ENCODE results near the gene OSCP1. TPM values are rescaled to one million over a fixed set of nuclear protein-coding genes. Genes with fewer than 3 reads are reported as not detected.

OSCP1 gene
- total RNA-seq, 1 experiment from 2014 or later = 5.7 TPM

- DNase-seq = peak; percentile 98
- Histone ChIP-seq H3K36me3 (no peaks in the 10 kb centered on the region; the same call in 1 of the 2 replicates), H3K9me3 (no peaks in the 10 kb centered on the region), H3K4me3 (peak overlapping the region; percentile 66), H3K27me3 (no peaks in the 10 kb centered on the region)
Observed at GRCh38 chr1:36400825-36401601, 49.2 kb downstream of the OSCP1 start.

DNA sequence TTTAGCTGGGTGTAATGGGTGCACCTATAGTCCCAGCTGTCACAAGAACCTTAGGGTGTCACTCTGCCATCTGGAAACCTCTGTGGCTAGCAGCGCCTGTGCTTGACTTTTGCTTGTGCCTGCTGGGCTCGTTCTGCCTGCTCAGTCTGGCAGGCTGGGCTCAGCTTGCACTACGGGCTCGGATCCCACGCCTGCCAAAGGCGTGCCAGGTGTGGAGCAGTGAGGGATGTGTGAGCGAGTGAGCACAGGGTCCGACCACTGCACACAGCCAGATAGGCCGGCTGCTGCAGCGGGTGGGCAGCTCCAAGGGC, 49.8 kb downstream of the OSCP1 start:
- Histone ChIP-seq H3K9me3 (no peaks in the 10 kb centered on the region), H3K4me3 (peak overlapping the region; percentile 66)
- peak; percentile 31 for DNase-seq

GRCh38 chr1:36398370-36398977, 51.8 kb downstream of the OSCP1 start:
- Histone ChIP-seq H3K36me3 (peaks cover 12% of the 10 kb centered on the region), H3K27me3 (no peaks in the 10 kb centered on the region), H3K4me3 (peak overlapping the region; percentile 83), H3K9me3 (no peaks in the 10 kb centered on the region)
- no peak for DNase-seq

More for the DNA sequence above, 49.8 kb downstream of the OSCP1 start:
- Histone ChIP-seq H3K36me3 (no peaks in the 10 kb centered on the region; the same call in 1 of the 2 replicates), H3K27me3 (no peaks in the 10 kb centered on the region)

GRCh38 chr1:36397378-36398230, 52.6 kb downstream of the OSCP1 start, which contains the start of gene LSM10:
TSS of gene LSM10 (minus strand) at chr1:36397908. CDS start at chr1:36394129, 3,779 bp downstream.
- Histone ChIP-seq H3K4me3 (peak within 1 kb of the TSS; percentile 83), H3K9me3 (no peaks in the 10 kb centered on the region), H3K36me3 (peaks cover 20% of the 10 kb centered on the region), H3K27me3 (no peaks in the 10 kb centered on the region)
- peak; percentile 94 for DNase-seq

DNA sequence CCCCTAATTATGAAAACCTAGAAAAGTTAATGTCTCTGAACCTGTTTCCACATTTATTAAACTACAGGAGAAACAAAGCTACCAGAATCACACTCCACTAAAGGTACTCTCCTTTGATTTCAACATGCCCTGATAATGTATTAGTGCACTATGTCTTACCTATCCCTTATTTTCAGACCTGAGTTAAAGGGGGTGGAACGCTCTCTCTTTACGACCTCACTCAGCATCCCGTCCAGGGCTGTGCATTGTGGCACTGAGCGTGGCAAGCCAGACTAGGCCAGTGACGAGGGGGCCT, 53.2 kb downstream of the OSCP1 start:
- Histone ChIP-seq H3K9me3 (no peaks in the 10 kb centered on the region), H3K27me3 (no peaks in the 10 kb centered on the region), H3K36me3 (peaks cover 23% of the 10 kb centered on the region), H3K4me3 (peak overlapping the region; percentile 83)
- DNase-seq = peak; percentile 40

- no peaks in the 10 kb centered on the region for H3K27me3 ChIP-seq
- peaks cover 26% of the 10 kb centered on the region for H3K36me3 ChIP-seq
- no peak for DNase-seq
- H3K9me3 ChIP-seq = no peaks in the 10 kb centered on the region
- peak overlapping the region; percentile 83; the same call in 1 of the 2 replicates for H3K4me3 ChIP-seq
Observed at GRCh38 chr1:36396359-36396758, 53.9 kb downstream of the OSCP1 start.

DNA sequence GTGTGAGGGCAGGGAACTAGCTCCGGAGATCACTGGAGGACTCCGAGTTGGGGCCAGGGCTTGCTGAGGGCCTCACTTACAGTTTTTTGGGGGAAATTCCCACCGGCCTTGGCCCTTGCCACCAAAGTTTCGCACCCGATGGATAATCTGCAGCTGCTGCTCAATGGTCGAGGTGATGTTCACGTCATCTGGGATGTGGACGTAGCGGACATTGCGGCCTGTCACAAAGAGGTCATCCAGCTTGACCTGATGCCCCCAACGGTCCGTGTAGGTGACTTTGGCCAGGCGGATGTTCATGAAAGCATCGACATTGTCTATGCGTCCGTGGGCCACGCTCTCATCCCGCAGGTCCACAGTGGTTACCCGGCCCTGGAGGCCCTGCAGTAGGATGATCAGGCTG, 56.6 kb downstream of the OSCP1 start:
- Histone ChIP-seq H3K36me3 (peaks cover 38% of the 10 kb centered on the region), H3K9me3 (no peaks in the 10 kb centered on the region), H3K4me3 (no peak overlapping the region), H3K27me3 (no peaks in the 10 kb centered on the region)
- DNase-seq = no peak

- Histone ChIP-seq H3K4me3 (no peak overlapping the region), H3K36me3 (peaks cover 38% of the 10 kb centered on the region), H3K27me3 (no peaks in the 10 kb centered on the region), H3K9me3 (no peaks in the 10 kb centered on the region)
- no peak for DNase-seq
Observed at GRCh38 chr1:36392836-36393235, 57.4 kb downstream of the OSCP1 start.

- H3K4me3 ChIP-seq = no peak overlapping the region
- peaks cover 38% of the 10 kb centered on the region for H3K36me3 ChIP-seq
- H3K27me3 ChIP-seq = no peaks in the 10 kb centered on the region
- no peak for DNase-seq
- no peaks in the 10 kb centered on the region for H3K9me3 ChIP-seq
Observed at GRCh38 chr1:36391271-36391670, 59.0 kb downstream of the OSCP1 start.

- H3K9me3 ChIP-seq = no peaks in the 10 kb centered on the region
- H3K36me3 ChIP-seq = peaks cover 38% of the 10 kb centered on the region
- H3K4me3 ChIP-seq = no peak overlapping the region
- no peak for DNase-seq
- H3K27me3 ChIP-seq = no peaks in the 10 kb centered on the region
Observed at GRCh38 chr1:36390411-36390810, 59.8 kb downstream of the OSCP1 start.

- H3K4me3 ChIP-seq = no peak overlapping the region
- no peaks in the 10 kb centered on the region for H3K27me3 ChIP-seq
- no peak for DNase-seq
- H3K9me3 ChIP-seq = no peaks in the 10 kb centered on the region
- H3K36me3 ChIP-seq = peaks cover 35% of the 10 kb centered on the region
Observed at GRCh38 chr1:36389999-36390398, 60.3 kb downstream of the OSCP1 start.

DNA sequence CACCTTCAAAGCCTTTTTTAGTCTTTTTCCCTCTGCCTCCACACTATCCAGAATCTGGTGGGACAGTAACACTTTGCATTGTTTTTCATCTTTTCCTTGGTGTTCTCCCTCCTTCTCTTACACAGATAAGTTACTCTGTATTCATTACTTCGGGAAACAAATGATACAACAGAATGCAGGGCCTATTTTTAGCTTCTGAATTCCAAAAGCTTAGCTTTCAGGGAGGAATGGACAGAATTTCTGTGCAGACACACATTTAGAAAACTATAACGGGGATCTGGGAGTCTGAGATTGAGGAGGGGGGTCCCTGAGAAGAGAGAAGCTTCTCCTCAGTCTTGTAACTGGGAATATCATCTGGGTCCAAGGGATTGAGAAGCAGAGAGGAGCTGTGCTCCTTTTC, 61.0 kb downstream of the OSCP1 start:
- peaks cover 38% of the 10 kb centered on the region for H3K36me3 ChIP-seq
- no peak for DNase-seq

GRCh38 chr1:36387141-36387949, 62.9 kb downstream of the OSCP1 start:
- peak overlapping the region; percentile 54; the same call in 1 of the 2 replicates for H3K4me3 ChIP-seq

More for the DNA sequence above, 61.0 kb downstream of the OSCP1 start:
- no peaks in the 10 kb centered on the region for H3K27me3 ChIP-seq
- no peaks in the 10 kb centered on the region for H3K9me3 ChIP-seq
- no peak overlapping the region for H3K4me3 ChIP-seq

DNA sequence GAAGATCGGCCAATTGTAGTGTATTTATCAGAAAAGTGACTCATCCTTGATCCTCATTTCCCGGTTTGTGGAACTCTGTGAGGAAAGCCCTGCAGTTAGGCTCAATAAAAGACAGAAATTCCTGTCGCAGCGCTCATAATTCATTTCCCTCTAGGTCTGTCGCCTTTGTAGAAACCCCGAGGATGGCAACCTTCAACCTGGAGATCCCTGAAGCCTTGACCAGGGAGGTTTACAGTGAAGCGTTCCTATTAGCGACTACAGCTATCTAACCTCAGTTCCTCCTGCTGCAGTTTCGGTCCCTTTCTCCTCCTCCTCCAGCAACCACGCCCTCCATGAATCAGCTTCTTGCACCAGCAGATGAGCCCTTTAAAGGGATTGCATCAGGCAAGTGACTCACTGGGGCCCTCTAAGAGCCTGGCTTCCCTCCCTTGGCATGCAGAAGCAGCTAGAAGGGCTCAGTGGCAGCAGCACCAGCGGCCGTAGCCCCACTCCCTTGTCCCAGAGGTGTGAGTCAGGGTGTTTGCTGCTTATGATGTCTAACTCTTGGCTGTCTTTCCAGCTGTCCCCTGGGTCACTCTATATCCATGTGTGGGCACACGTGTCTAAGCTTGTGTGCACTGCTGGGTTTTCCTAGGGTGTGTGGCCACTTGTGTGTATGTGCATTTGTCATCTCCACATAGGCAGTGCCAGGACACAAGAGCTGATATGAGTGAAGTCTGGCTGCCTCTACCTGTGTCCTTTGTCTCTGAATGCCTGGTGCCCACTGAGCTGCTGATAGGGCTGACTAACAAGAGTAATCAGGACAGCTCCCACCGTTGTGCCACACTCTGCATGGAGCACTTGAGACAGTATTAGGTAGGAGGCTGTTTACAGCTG, 63.7 kb downstream of the OSCP1 start:
- no peaks in the 10 kb centered on the region for H3K27me3 ChIP-seq
- peaks cover 26% of the 10 kb centered on the region for H3K36me3 ChIP-seq

More at GRCh38 chr1:36387141-36387949, 62.9 kb downstream of the OSCP1 start:
- peak; percentile 38 for DNase-seq
- Histone ChIP-seq H3K36me3 (peaks cover 28% of the 10 kb centered on the region), H3K27me3 (no peaks in the 10 kb centered on the region), H3K9me3 (no peaks in the 10 kb centered on the region)

GRCh38 chr1:36385410-36386264, 64.6 kb downstream of the OSCP1 start, which contains the start of gene STK40:
TSS of gene STK40 (minus strand) at chr1:36385924. CDS start at chr1:36361332, 24,592 bp downstream.
- peaks cover 17% of the 10 kb centered on the region for H3K36me3 ChIP-seq
- DNase-seq = peak; percentile 98
- H3K4me3 ChIP-seq = peak within 1 kb of the TSS; percentile 86
- no peaks in the 10 kb centered on the region for H3K9me3 ChIP-seq
- H3K27me3 ChIP-seq = no peaks in the 10 kb centered on the region

More for the DNA sequence above, 63.7 kb downstream of the OSCP1 start:
- Histone ChIP-seq H3K4me3 (peak overlapping the region; percentile 54), H3K9me3 (no peaks in the 10 kb centered on the region)
- DNase-seq = peak; percentile 99

All from MG63 (cell line).